Loucy (cell line): ENCODE data around the gene FHDC1.

Experiments
- EZH2phosphoT487 ChIP-seq: fragments of 200-600 bp; IDR thresholded peaks from 2 replicates; pipeline ENCODE4 v1.6.1; 2018; ENCODE audit warnings: antibody characterized with exemption, mild to moderate bottlenecking, moderate library complexity, borderline replicate concordance
- TF ChIP-seq, protein P1 (sequence below): fragments of 200-600 bp; sonication (generic); conservative IDR thresholded peaks from 2 replicates; pipeline ENCODE4 v1.5.1; 2014; ENCODE audit warnings: mild to moderate bottlenecking, antibody characterized with exemption, low read length

DNA sequence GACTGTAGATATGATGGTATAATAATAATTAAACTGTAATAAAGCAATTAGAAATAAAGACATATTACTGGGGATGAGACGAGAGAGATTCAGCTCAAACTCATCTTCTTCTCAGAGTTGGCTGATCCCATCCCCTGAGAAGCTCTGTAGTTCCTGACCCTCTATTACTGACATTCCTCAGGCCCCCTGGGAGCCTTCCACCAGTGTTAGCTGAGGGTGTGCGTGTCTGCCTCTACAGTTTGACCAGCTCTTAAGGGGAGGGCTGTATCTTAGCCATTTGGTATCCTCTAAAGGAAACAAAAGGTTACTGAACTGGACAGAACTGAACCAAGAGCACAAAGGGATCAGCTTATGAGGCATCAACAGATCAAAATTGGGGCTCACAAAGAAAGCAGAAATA, 11.2 kb downstream of the FHDC1 start:
- TF ChIP-seq, protein P1, sequence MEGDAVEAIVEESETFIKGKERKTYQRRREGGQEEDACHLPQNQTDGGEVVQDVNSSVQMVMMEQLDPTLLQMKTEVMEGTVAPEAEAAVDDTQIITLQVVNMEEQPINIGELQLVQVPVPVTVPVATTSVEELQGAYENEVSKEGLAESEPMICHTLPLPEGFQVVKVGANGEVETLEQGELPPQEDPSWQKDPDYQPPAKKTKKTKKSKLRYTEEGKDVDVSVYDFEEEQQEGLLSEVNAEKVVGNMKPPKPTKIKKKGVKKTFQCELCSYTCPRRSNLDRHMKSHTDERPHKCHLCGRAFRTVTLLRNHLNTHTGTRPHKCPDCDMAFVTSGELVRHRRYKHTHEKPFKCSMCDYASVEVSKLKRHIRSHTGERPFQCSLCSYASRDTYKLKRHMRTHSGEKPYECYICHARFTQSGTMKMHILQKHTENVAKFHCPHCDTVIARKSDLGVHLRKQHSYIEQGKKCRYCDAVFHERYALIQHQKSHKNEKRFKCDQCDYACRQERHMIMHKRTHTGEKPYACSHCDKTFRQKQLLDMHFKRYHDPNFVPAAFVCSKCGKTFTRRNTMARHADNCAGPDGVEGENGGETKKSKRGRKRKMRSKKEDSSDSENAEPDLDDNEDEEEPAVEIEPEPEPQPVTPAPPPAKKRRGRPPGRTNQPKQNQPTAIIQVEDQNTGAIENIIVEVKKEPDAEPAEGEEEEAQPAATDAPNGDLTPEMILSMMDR = no peak
- no peak for TF ChIP-seq EZH2phosphoT487
